Endodermal cell (in vitro differentiated cells): ENCODE data around the gene ABTB2. TPM values are rescaled to one million over a fixed set of nuclear protein-coding genes. Genes with fewer than 3 reads are reported as not detected.

ENCODE experiments used
- DNase-seq: peaks from one replicate; pipeline ENCODE4 v3.0.0-alpha.2; 2017
- H3K27ac ChIP-seq: 2 replicates; pipeline ENCODE4 v1.5.1; 2013; ENCODE audit warnings: mild to moderate bottlenecking, low read depth, low read length, moderate library complexity
- H3K27me3 ChIP-seq: 2 replicates; pipeline ENCODE4 v1.6.1; 2013; ENCODE audit warnings: mild to moderate bottlenecking, low read length, moderate library complexity; ENCODE audit not compliant: insufficient read depth, control insufficient read depth, poor library complexity, severe bottlenecking
- H3K36me3 ChIP-seq: 2 replicates; pipeline ENCODE4 v1.7.0; 2013; ENCODE audit warnings: mild to moderate bottlenecking, low read length, moderate library complexity; ENCODE audit not compliant: control insufficient read depth, insufficient read depth
- H3K4me1 ChIP-seq: one replicate; pipeline ENCODE4 v1.7.0; 2013; ENCODE audit warnings: low read length; ENCODE audit not compliant: control insufficient read depth, insufficient read depth
- H3K4me3 ChIP-seq: 2 replicates; pipeline ENCODE4 v1.5.1; 2013; ENCODE audit warnings: mild to moderate bottlenecking, low read length, moderate library complexity
- H3K9ac ChIP-seq: 2 replicates; pipeline ENCODE4 v1.6.1; 2013; ENCODE audit warnings: mild to moderate bottlenecking, low read length, moderate library complexity; ENCODE audit not compliant: poor library complexity, severe bottlenecking; ENCODE audit errors: extremely low read depth
- H3K9me3 ChIP-seq: 2 replicates; pipeline ENCODE4 v1.6.1; 2013; ENCODE audit warnings: mild to moderate bottlenecking, low read length, moderate library complexity; ENCODE audit not compliant: control insufficient read depth
- H3K27ac Mint-ChIP-seq: 2 replicates; pipeline ENCODE4 v1.8.0; 2020; ENCODE audit warnings: mixed read lengths
- H3K27me3 Mint-ChIP-seq: 2 replicates; pipeline ENCODE4 v1.8.0; 2021; ENCODE audit warnings: mild to moderate bottlenecking, mixed read lengths; ENCODE audit not compliant: insufficient read depth
- H3K36me3 Mint-ChIP-seq: 2 replicates; pipeline ENCODE4 v1.8.0; 2020; ENCODE audit warnings: low read depth, mixed read lengths
- H3K4me1 Mint-ChIP-seq: 2 replicates; pipeline ENCODE4 v1.8.0; 2020; ENCODE audit warnings: mixed read lengths
- H3K4me3 Mint-ChIP-seq: 2 replicates; pipeline ENCODE4 v1.8.0; 2020; ENCODE audit warnings: mild to moderate bottlenecking, moderate library complexity, mixed read lengths
- H3K9me3 Mint-ChIP-seq: 2 replicates; pipeline ENCODE4 v1.8.0; 2020; ENCODE audit warnings: mild to moderate bottlenecking, mixed read lengths
- CTCF ChIP-seq: fragments of 200-600 bp; sonication (generic); conservative IDR thresholded peaks from 2 replicates; pipeline ENCODE4 v1.5.0; 2021; ENCODE audit warnings: antibody characterized with exemption, mild to moderate bottlenecking
- whole genome bisulfite sequencing, 2 experiments: methylation state at CpG; one replicate each; pipeline versions ENCODE4 v1.1.5 to v1.1.7; 2013; ENCODE audit warnings: missing lambda C conversion rate in 2 of 2, mixed read lengths in 1 of 2; ENCODE audit not compliant: insufficient coverage in 1 of 2, insufficient read length in 1 of 2; 5-methylcytosine and 5-hydroxymethylcytosine counted together
- total RNA-seq, 2 donors: library from RNA; stranded (reverse); fragmentation: NEBNext Ultra II Directional in 1 of 2; extraction: Animal tissue kit (Norgen Biotek cat#: 25700) in 1 of 2; gene quantifications; 2 replicates in 1 of 2; 3 replicates in 1 of 2; pipeline ENCODE4 v1.2.1, GENCODE V29; 2021

ABTB2 gene
- total RNA-seq, 2 donors from 2014 or later: 2.9 to 5.2 TPM

- Mint-ChIP-seq H3K9me3 (no peaks in the 10 kb centered on the region), H3K36me3 (no peaks in the 10 kb centered on the region), H3K27ac (no peak overlapping the region), H3K4me3 (no peak overlapping the region), H3K27me3 (peaks cover 28% of the 10 kb centered on the region), H3K4me1 (peaks cover 27% of the 10 kb centered on the region)
- 50 to 83% methylated on average over 1 of the region's 1 CpG for WGBS, 2 experiments
- no peak for DNase-seq
- H3K4me3 ChIP-seq: no peak overlapping the region
- H3K9me3 ChIP-seq: no peaks in the 10 kb centered on the region
- no peak for TF ChIP-seq CTCF
- no peak overlapping the region for H3K9ac ChIP-seq
- H3K27me3 ChIP-seq: peaks cover 19% of the 10 kb centered on the region
- no peaks in the 10 kb centered on the region for H3K36me3 ChIP-seq
- no peak overlapping the region for H3K27ac ChIP-seq
- H3K4me1 ChIP-seq: no peaks in the 10 kb centered on the region
Measured at GRCh38 chr11:34360046-34360445, 2.2 kb upstream of the ABTB2 start.

- Histone ChIP-seq H3K4me1 (no peaks in the 10 kb centered on the region), H3K9me3 (no peaks in the 10 kb centered on the region), H3K4me3 (peak overlapping the region; percentile 90), H3K27ac (no peak overlapping the region), H3K9ac (no peak overlapping the region), H3K27me3 (peaks cover 19% of the 10 kb centered on the region), H3K36me3 (no peaks in the 10 kb centered on the region)
- Mint-ChIP-seq H3K4me1 (peaks cover 32% of the 10 kb centered on the region), H3K9me3 (no peaks in the 10 kb centered on the region), H3K27ac (no peak overlapping the region), H3K4me3 (peak overlapping the region; percentile 66), H3K27me3 (peaks cover 33% of the 10 kb centered on the region), H3K36me3 (no peaks in the 10 kb centered on the region)
- DNase-seq: no peak
- 0 to 15% methylated on average over 2 of the region's 4 CpGs for WGBS, 2 experiments
- peak; percentile 70 for TF ChIP-seq CTCF
Measured at GRCh38 chr11:34359548-34359891, 1.7 kb upstream of the ABTB2 start.

GRCh38 chr11:34358728-34359547, 1.1 kb upstream of the ABTB2 start:
- H3K4me1 Mint-ChIP-seq: peaks cover 32% of the 10 kb centered on the region
- no peaks in the 10 kb centered on the region for H3K36me3 Mint-ChIP-seq
- WGBS, 2 experiments: 1 to 3% methylated on average over 24 to 39 of the region's 39 CpGs
- DNase-seq: peak; percentile 86
- Histone ChIP-seq H3K36me3 (no peaks in the 10 kb centered on the region), H3K27me3 (peaks cover 19% of the 10 kb centered on the region), H3K4me1 (no peaks in the 10 kb centered on the region), H3K4me3 (peak overlapping the region; percentile 90), H3K9ac (peak overlapping the region; percentile 54), H3K9me3 (no peaks in the 10 kb centered on the region), H3K27ac (peak overlapping the region; percentile 58)
- H3K9me3 Mint-ChIP-seq: no peaks in the 10 kb centered on the region
- peaks cover 37% of the 10 kb centered on the region for H3K27me3 Mint-ChIP-seq
- H3K27ac Mint-ChIP-seq: peak overlapping the region; percentile 86
- H3K4me3 Mint-ChIP-seq: peak overlapping the region; percentile 66
- TF ChIP-seq CTCF: peak; percentile 94
